Bronchial epithelial cell (primary cell): ENCODE results near the gene SLC35G4. TPM values are rescaled to one million over a fixed set of nuclear protein-coding genes. Genes with fewer than 3 reads are reported as not detected.

Experiments
- DNase-seq: peaks from one replicate; pipeline ENCODE4 v3.0.0-alpha.2; 2010; ENCODE audit warnings: low read depth
- FAIRE-seq: peaks from 2 replicates; lab custom pipeline; 2011; peaks lifted over from hg19 to GRCh38; lab: Jason Lieb, UNC
- H3K27me3 ChIP-seq: 2 replicates; pipeline ENCODE4 v1.5.1; 2011; ENCODE audit warnings: low read length; ENCODE audit not compliant: control insufficient read depth, insufficient read depth
- H3K36me3 ChIP-seq: 2 replicates; pipeline ENCODE4 v1.5.1; 2011; ENCODE audit warnings: low read length; ENCODE audit not compliant: control insufficient read depth, insufficient read depth
- H3K4me3 ChIP-seq: 2 replicates; pipeline ENCODE4 v1.5.1; 2011; ENCODE audit warnings: mild to moderate bottlenecking, low read depth, low read length, control low read depth
- total RNA-seq: library from RNA; depleted of rRNA; stranded (reverse); fragments of >200 nt; gene quantifications from 2 replicates; pipeline ENCODE4 v1.2.1, GENCODE V29; 2014
- TF ChIP-seq, protein P1 (sequence below): IDR thresholded peaks from 2 replicates; pipeline ENCODE4 v1.5.1; 2011; ENCODE audit warnings: mild to moderate bottlenecking, moderate library complexity, low read length, control low read depth, inconsistent platforms; ENCODE audit not compliant: insufficient read depth, severe bottlenecking

Gene SLC35G4
- total RNA-seq, 1 donor from 2014 or later: not detected

DNA sequence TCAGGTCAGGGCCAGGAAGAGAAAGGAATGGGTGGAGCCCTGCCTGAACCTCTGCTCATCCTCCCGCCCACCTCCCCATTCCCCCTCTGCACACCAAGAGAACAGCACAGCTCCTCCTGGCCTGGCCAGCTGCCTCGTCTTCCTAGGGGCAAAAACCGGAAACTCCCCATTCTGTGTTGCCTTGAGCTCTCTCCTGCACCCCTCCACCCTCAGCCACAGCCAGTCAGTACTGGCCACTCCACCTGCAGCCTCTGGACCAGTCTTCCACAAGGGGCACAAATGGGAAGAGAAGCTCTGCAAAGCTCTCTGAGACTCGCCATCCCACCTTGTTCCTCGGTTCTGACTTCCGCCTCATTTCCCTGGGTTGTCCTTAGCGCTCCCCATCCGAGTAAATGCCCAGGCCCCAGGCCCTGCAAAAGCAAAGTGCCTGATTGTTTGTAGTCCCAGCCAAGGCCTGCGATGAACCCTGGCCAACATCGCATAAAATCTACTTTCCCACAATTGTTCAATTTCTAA lies 39.3 kb upstream of the SLC35G4 start:
- no peaks in the 10 kb centered on the region for H3K27me3 ChIP-seq
- DNase-seq (no peak), FAIRE-seq (no peak)
- TF ChIP-seq, protein P1, sequence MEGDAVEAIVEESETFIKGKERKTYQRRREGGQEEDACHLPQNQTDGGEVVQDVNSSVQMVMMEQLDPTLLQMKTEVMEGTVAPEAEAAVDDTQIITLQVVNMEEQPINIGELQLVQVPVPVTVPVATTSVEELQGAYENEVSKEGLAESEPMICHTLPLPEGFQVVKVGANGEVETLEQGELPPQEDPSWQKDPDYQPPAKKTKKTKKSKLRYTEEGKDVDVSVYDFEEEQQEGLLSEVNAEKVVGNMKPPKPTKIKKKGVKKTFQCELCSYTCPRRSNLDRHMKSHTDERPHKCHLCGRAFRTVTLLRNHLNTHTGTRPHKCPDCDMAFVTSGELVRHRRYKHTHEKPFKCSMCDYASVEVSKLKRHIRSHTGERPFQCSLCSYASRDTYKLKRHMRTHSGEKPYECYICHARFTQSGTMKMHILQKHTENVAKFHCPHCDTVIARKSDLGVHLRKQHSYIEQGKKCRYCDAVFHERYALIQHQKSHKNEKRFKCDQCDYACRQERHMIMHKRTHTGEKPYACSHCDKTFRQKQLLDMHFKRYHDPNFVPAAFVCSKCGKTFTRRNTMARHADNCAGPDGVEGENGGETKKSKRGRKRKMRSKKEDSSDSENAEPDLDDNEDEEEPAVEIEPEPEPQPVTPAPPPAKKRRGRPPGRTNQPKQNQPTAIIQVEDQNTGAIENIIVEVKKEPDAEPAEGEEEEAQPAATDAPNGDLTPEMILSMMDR: no peak
- no peaks in the 10 kb centered on the region for H3K36me3 ChIP-seq
- H3K4me3 ChIP-seq: no peak overlapping the region

DNA sequence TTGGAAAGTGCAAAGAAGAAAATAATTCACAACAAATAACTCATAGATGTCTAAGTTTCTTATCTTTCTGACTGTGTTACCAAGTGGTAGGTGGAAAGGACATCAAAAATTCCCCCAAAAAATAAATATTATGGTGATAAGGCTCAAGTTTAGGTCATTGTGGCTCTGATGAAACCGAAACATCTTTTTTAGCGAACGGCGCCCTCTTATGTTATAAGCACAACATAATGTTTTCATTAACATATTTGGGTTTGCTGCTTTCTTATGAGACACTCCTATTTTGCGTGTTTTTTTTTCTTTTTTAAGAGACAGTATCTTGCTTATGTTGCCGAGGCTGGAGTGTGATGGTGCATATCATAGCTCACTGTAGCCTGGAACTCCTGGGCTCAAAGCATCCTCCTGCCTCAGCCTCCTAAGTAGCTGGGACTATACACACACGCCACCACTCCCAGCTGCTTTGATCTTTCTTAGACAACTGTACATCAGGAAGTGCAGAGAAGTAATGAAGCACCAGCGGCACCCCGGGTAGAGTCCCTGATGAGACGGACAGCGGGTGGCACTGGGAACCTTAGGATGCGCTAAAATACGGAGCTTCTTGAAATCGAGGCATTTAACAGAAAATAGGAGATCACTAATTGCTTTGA lies 38.5 kb upstream of the SLC35G4 start:
- DNase-seq: no peak
- TF ChIP-seq, protein P1: no peak
- no peak for FAIRE-seq
- no peak overlapping the region for H3K4me3 ChIP-seq
- no peaks in the 10 kb centered on the region for H3K36me3 ChIP-seq
- no peaks in the 10 kb centered on the region for H3K27me3 ChIP-seq

DNA sequence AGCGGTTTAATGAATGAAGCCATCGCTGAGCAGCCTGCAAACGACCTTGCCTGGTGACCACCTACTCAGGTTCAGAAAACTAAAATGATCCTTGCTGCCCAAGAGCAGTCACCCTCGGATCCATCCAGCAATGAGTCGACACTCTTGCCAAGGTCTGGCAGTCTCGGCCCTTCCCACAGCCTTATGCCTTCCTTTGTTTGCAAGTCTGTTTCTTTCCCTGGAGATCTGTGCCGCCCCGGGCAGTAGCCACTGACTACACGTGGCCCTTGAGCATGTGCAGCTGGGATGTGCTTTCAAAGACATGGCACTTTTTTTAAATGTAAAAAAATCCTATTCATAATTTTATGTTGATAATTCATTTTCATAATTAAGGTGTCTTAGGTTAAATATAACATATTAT lies 37.2 kb upstream of the SLC35G4 start:
- Histone ChIP-seq H3K27me3 (no peaks in the 10 kb centered on the region), H3K36me3 (no peaks in the 10 kb centered on the region), H3K4me3 (no peak overlapping the region)
- no peak for FAIRE-seq
- TF ChIP-seq, protein P1: no peak
- no peak for DNase-seq

DNA sequence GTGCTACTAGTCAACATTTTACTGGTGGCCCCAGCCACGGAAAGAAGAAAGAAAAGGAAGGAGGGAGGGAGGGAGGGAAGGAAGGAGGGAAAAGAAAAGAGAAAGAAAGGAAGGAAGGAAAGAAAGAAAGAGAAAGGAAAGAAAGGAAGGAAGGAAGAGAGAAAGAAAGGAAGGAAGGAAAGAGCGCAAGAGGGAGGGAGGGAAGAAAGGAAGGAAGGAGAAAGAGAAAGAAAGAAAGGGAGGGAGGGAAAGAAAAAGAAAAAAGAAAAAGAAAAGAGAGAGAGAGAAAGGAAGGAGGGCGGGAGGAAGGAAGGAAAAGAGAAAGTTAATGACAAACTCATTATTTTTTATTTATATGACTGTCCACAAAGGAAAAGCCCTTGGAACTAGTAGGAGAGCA lies 34.9 kb upstream of the SLC35G4 start:
- no peak for FAIRE-seq
- no peaks in the 10 kb centered on the region for H3K36me3 ChIP-seq
- no peak for DNase-seq
- TF ChIP-seq, protein P1: no peak
- H3K27me3 ChIP-seq: no peaks in the 10 kb centered on the region
- no peak overlapping the region for H3K4me3 ChIP-seq

DNA sequence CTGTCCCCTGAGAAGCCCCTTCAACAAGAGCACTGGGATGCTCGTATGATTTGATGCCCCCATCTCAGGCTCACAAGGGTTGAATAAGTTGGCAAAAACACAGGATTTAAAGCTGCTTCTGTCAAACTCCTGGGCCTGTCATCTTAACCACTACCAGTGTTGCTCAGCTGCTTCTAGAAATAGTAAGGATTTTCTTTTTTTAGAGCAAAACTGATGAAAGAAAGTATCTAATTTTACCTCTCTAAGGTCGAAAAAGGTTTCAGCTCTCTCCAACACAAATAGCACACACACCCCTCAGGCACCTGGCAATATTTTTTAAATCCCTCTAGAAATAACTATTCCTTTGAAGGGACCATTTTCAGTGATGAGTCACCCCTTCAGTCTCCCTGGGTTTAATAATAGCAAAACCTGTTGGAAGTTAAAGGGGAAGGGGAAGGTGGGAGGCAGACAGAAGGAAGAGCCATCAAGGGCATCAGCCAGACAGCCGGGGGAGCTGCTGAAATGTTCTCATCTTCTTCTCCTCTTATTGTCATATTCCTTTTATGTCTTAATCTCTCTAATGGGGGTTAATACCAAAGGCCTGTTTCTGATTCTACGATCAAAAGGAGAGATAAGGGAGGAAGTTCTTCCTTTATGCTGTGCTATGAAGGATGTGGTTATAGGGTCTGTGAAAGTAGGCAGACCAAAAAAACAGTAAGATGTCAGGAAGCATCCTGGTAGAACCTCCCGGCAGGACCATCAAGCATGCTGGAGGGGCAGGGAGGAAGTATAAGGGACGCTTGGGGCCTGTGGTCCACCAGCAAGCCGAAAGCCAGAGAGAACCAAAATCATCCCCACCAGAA lies 31.9 kb upstream of the SLC35G4 start:
- FAIRE-seq (no peak), DNase-seq (no peak)
- Histone ChIP-seq H3K27me3 (no peaks in the 10 kb centered on the region), H3K36me3 (no peaks in the 10 kb centered on the region), H3K4me3 (no peak overlapping the region)
- TF ChIP-seq, protein P1: no peak
